Mucosa of descending colon (tissue), 3 donors: ENCODE measurements around the gene BMPER. TPM values are rescaled to one million over a fixed set of nuclear protein-coding genes. Genes with fewer than 3 reads are reported as not detected.

Source experiments
- ATAC-seq: fragments of 200-7000 bp; cut with Tn5 transposase; one replicate; pipeline ENCODE4 v1.9.1; 2020; ENCODE audit warnings: mild to moderate bottlenecking, moderate library complexity
- DNase-seq, 3 donors: peaks; one replicate each; pipeline ENCODE4 v3.0.0-alpha.2; 2020
- H3K36me3 ChIP-seq: fragments of 200-600 bp; one replicate; pipeline ENCODE4 v1.8.0; 2021; ENCODE audit warnings: low read depth, mild to moderate bottlenecking
- H3K4me1 ChIP-seq: fragments of 200-600 bp; one replicate; pipeline ENCODE4 v1.8.0; 2021; ENCODE audit warnings: low read depth, mild to moderate bottlenecking
- H3K4me3 ChIP-seq: fragments of 200-600 bp; one replicate; pipeline ENCODE4 v1.8.0; 2021; ENCODE audit warnings: mild to moderate bottlenecking
- H3K9me3 ChIP-seq: fragments of 200-600 bp; one replicate; pipeline ENCODE4 v1.8.0; 2021; ENCODE audit warnings: mild to moderate bottlenecking
- intact Hi-C, 2 donors: fragments of 100-400 bp; cut with DNase I in 1 of 2; cut with micrococcal nuclease in 1 of 2; formaldehyde crosslinking; loops; one replicate each; pipeline versions ENCODE4 v1.11.0 to v1.11.1; 2022; cut with DNase I, micrococcal nuclease
- total RNA-seq, 3 donors: library from RNA; stranded (reverse); fragmentation: NEBNext Ultra II Directional in 2 of 3; extraction: Animal tissue kit (Norgen Biotek cat#: 25700) in 2 of 3; gene quantifications; one replicate each; pipeline versions ENCODE4 v1.2.1 to v1.2.4, GENCODE V29; 2021 to 2023
- TF ChIP-seq, protein P1 (sequence below): fragments of 200-600 bp; IDR thresholded peaks from one replicate; pipeline ENCODE4 v1.8.0; 2022; ENCODE audit warnings: antibody characterized with exemption, mild to moderate bottlenecking
- donor health status: DM: no; HTN: no; CAD: no; lungs with moderate emphysema.
- donor health status: DM: no; HTN: no; CAD: no.
- donor health status: DM: no; HTN: yes; CAD: no.

Gene BMPER
- total RNA-seq, 3 donors from 2014 or later = 1.3 to 2.0 (median 1.4) TPM

DNA sequence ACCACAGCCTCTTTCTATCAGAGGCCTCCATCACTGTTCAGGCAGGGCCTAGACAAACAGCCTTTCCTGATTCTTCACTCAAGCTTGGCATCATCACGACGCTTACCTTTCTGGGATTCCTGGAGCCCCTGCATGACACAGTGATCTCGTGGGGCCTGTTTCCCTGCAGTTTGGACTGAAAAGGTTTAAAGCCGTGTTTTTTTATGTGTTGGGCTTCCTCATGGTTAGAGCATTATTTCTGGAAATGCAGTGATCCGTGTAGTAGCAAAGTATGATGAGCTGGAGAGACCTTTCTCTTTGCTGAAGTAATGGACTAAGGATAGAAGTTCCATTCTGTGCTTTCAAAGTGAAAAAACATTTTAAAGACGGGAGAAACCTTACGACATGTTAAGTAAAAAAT, 169.1 kb downstream of the BMPER start:
- no peaks in the 10 kb centered on the region for H3K4me1 ChIP-seq
- DNase-seq (no peak), ATAC-seq (no peak)
- intact Hi-C loops = no loop called here
- no peaks in the 10 kb centered on the region for H3K36me3 ChIP-seq
- TF ChIP-seq, protein P1, sequence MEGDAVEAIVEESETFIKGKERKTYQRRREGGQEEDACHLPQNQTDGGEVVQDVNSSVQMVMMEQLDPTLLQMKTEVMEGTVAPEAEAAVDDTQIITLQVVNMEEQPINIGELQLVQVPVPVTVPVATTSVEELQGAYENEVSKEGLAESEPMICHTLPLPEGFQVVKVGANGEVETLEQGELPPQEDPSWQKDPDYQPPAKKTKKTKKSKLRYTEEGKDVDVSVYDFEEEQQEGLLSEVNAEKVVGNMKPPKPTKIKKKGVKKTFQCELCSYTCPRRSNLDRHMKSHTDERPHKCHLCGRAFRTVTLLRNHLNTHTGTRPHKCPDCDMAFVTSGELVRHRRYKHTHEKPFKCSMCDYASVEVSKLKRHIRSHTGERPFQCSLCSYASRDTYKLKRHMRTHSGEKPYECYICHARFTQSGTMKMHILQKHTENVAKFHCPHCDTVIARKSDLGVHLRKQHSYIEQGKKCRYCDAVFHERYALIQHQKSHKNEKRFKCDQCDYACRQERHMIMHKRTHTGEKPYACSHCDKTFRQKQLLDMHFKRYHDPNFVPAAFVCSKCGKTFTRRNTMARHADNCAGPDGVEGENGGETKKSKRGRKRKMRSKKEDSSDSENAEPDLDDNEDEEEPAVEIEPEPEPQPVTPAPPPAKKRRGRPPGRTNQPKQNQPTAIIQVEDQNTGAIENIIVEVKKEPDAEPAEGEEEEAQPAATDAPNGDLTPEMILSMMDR = no peak
- no peak overlapping the region for H3K4me3 ChIP-seq
- no peaks in the 10 kb centered on the region for H3K9me3 ChIP-seq

DNA sequence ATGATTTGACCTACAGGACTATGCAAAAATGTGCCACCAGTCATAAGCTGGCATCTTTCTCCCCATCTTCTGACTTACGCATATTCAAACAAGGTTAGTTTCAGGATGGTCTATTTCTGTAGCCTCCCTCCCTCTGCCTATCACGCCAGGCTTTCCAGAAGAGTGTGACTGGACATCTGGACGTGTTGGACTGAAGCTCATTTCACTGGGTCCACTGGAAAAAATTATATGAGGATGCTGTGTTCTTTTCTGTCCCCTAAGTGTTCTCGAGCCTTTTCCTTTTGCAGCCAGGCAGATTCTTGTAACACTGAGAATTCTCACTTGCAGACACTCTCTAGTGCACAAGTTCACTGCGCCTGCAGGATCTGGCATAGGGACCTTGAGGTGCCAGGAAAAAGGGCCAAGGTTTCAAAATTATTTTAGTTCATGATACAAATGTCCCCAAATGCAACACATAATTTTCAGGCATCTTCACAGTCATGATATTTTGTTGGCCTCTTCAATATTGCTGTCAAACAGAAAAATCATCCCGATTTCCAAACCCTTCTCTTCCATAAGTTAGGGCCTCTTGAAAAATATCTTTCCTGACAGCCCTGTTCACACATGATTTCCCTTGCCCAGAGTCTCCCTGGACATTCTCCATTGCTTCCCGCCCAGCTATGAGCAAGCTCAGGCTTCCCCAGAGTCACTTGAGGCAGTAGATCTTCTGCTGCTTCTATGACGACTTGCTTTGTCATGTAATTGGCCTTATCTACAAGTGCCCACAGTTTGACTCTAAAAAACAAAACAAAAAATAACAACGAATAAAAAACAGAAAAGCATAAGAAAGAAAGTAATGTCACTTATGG, 170.4 kb downstream of the BMPER start:
- ATAC-seq = no peak
- Histone ChIP-seq H3K9me3 (no peaks in the 10 kb centered on the region), H3K36me3 (no peaks in the 10 kb centered on the region), H3K4me3 (no peak overlapping the region), H3K4me1 (no peaks in the 10 kb centered on the region)
- TF ChIP-seq, protein P1 = no peak
- intact Hi-C loops = no loop called here
- DNase-seq = no peak

DNA sequence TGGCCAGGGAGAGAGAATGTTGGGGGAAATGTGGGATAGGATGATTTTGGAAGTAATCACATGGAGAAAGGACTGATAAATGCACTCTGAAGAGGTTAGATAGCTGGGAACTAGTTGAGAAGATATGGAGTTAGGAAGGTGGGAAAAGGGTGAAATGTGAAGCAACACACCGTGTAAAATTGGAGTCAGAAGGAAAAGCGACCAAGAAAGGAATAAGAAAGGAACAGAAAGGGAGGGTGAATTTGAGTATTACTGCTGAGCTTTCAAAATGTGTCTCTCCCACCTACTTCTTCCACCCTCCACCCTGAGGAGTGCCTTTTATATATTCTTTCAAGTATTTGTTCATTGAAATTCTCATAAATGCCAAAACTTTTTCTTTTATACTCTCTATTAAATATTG, 171.8 kb downstream of the BMPER start:
- Histone ChIP-seq H3K36me3 (no peaks in the 10 kb centered on the region), H3K4me3 (no peak overlapping the region), H3K4me1 (no peaks in the 10 kb centered on the region), H3K9me3 (no peaks in the 10 kb centered on the region)
- intact Hi-C loops = no loop called here
- ATAC-seq (no peak), DNase-seq (no peak)
- TF ChIP-seq, protein P1 = no peak

DNA sequence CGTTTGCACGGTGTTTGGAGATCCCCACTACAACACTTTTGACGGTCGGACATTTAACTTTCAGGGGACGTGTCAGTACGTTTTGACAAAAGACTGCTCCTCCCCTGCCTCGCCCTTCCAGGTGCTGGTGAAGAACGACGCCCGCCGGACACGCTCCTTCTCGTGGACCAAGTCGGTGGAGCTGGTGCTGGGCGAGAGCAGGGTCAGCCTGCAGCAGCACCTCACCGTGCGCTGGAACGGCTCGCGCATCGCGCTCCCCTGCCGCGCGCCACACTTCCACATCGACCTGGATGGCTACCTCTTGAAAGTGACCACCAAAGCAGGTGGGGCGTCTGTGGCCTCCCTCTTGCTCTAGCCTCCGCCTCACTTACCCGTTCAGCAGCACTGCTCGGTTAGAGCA, 173.5 kb downstream of the BMPER start:
- Histone ChIP-seq H3K4me1 (no peaks in the 10 kb centered on the region), H3K9me3 (no peaks in the 10 kb centered on the region), H3K36me3 (no peaks in the 10 kb centered on the region), H3K4me3 (no peak overlapping the region)
- intact Hi-C loops = no loop called here
- no peak for DNase-seq
- TF ChIP-seq, protein P1 = no peak
- ATAC-seq = no peak

DNA sequence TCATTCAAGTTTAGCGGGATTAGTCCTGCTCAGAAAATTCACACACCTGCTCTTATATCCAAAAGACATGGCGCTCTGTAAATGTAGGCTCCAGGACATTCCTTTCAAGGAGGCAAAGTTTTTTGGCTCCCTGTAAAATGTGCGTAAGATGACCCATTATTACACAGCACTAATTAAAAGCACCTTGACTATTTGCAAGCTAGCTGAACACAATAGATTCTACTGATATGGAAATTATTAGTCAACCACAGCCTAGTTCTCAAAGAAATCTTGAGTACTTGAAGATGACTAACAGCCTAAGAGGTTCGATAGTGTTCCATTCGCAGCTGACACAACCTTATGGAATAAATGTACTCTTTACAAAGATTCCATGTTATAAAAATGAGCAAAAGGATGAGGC, 175.2 kb downstream of the BMPER start:
- Histone ChIP-seq H3K9me3 (no peaks in the 10 kb centered on the region), H3K4me3 (no peak overlapping the region), H3K4me1 (no peaks in the 10 kb centered on the region), H3K36me3 (no peaks in the 10 kb centered on the region)
- intact Hi-C loops = no loop called here
- DNase-seq (no peak), ATAC-seq (no peak)
- TF ChIP-seq, protein P1 = no peak
